Common myeloid progenitor, CD34-positive (primary cell): Measurements from ENCODE around the gene CTRL.

Source experiments
- CTCF ChIA-PET: fragments of 350-600 bp; sonication (Branson Sonifier 250); formaldehyde crosslinking; loops from one replicate; lab custom pipeline; 2021; ENCODE audit warnings: antibody characterized with exemption; lab: Charles Lee
- POLR2A ChIA-PET: fragments of 350-600 bp; sonication (Branson Sonifier 250); formaldehyde crosslinking; loops from one replicate; lab custom pipeline; 2021; ENCODE audit warnings: antibody characterized with exemption; lab: Charles Lee
- DNase-seq, 3 donors: peaks; one replicate each; pipeline versions ENCODE4 v3.0.0 to v3.0.0-alpha.2; 2013
- H3K27ac ChIP-seq, 2 experiments: 1 replicate in 1 of 2; 2 replicates in 1 of 2; pipeline ENCODE4 v1.7.0; 2013; ENCODE audit warnings: inconsistent platforms in 2 of 2, low read length in 2 of 2, mild to moderate bottlenecking in 2 of 2, low read depth in 1 of 2, moderate library complexity in 1 of 2; ENCODE audit not compliant: severe bottlenecking in 2 of 2, insufficient read depth in 1 of 2, poor library complexity in 1 of 2
- H3K27me3 ChIP-seq, 5 experiments: replicated peaks in 2 of 5; 1 replicate in 3 of 5; 2 replicates in 2 of 5; pipeline versions ENCODE4 v1.6.1 to v1.7.0; 2013; ENCODE audit warnings: low read length in 4 of 5, mild to moderate bottlenecking in 2 of 5, moderate library complexity in 2 of 5, inconsistent platforms in 1 of 5; ENCODE audit not compliant: insufficient read depth in 5 of 5, control insufficient read depth in 4 of 5
- H3K36me3 ChIP-seq, 4 experiments: 1 replicate in 2 of 4; 2 replicates in 2 of 4; pipeline versions ENCODE4 v1.6.1 to v1.7.0; 2013; ENCODE audit warnings: low read length in 3 of 4, control low read depth in 1 of 4, mild to moderate bottlenecking in 1 of 4; ENCODE audit not compliant: control insufficient read depth in 4 of 4, insufficient read depth in 4 of 4
- H3K4me1 ChIP-seq, 4 experiments: 1 replicate in 3 of 4; 2 replicates in 1 of 4; pipeline versions ENCODE4 v1.6.1 to v1.7.1; 2013; ENCODE audit warnings: low read length in 3 of 4, mild to moderate bottlenecking in 3 of 4, control low read depth in 1 of 4, inconsistent platforms in 1 of 4, moderate library complexity in 1 of 4; ENCODE audit not compliant: control insufficient read depth in 4 of 4, insufficient read depth in 4 of 4; ENCODE audit errors: control extremely low read depth in 1 of 4
- H3K4me3 ChIP-seq, 7 experiments: 1 replicate in 4 of 7; 2 replicates in 3 of 7; pipeline versions ENCODE4 v1.5.1 to v1.7.0; 2013; ENCODE audit warnings: mild to moderate bottlenecking in 7 of 7, low read length in 6 of 7, moderate library complexity in 6 of 7, inconsistent platforms in 2 of 7, low read depth in 2 of 7, control low read depth in 1 of 7; ENCODE audit not compliant: insufficient read depth in 4 of 7, control insufficient read depth in 1 of 7; ENCODE audit errors: extremely low read depth in 1 of 7
- H3K9me3 ChIP-seq, 5 experiments: 1 replicate in 4 of 5; 2 replicates in 1 of 5; pipeline versions ENCODE4 v1.6.1 to v1.7.1; 2013; ENCODE audit warnings: low read length in 4 of 5, mild to moderate bottlenecking in 2 of 5, inconsistent platforms in 1 of 5, low read depth in 1 of 5, moderate library complexity in 1 of 5; ENCODE audit not compliant: control insufficient read depth in 4 of 5, insufficient read depth in 2 of 5; ENCODE audit errors: control extremely low read depth in 1 of 5
- WGBS: methylation state at CpG from one replicate; pipeline ENCODE4 v1.1.5; 2013; ENCODE audit not compliant: insufficient coverage; 5-methylcytosine and 5-hydroxymethylcytosine counted together

The CTRL gene

GRCh38 chr16:67946128-67946569 lies 14.5 kb upstream of the CTRL start:
- POLR2A ChIA-PET, result interaction anchor here (1.0 kb wide), 1 partner anchor 9 kb away, joined by 4 read pairs; the partner anchor contains the start of gene PSMB10
- CTCF ChIA-PET, result interaction anchor here (0.8 to 2.3 kb wide), 7 partner anchors 17 to 101 kb away, joined by 3 to 6 read pairs (median 4); partner anchors contain the start of gene NRN1L
- Histone ChIP-seq H3K4me1 (peaks cover 0 to 7% (median 0%) of the 10 kb centered on the region in 4 experiments), H3K9me3 (no peaks in the 10 kb centered on the region), H3K27me3 (no peaks in the 10 kb centered on the region), H3K4me3 (no peak overlapping the region), H3K27ac (no peak overlapping the region), H3K36me3 (peaks cover 2 to 72% (median 26%) of the 10 kb centered on the region in 4 experiments)
- DNase-seq, result no peak
- 90% methylated on average over 12 of the region's 20 CpGs for WGBS

GRCh38 chr16:67945392-67945933 lies 13.8 kb upstream of the CTRL start:
- POLR2A ChIA-PET, result no interaction called here

GRCh38 chr16:67944690-67945391 lies 13.2 kb upstream of the CTRL start:
- CTCF ChIA-PET, result interaction anchor here (1.5 to 2.3 kb wide), 5 partner anchors 16 to 96 kb away, joined by 3 to 6 read pairs (median 4); partner anchors contain the start of gene NRN1L
- DNase-seq, result no peak
- Histone ChIP-seq H3K4me1 (peaks cover 0 to 12% (median 7%) of the 10 kb centered on the region in 4 experiments), H3K27ac (no peak overlapping the region), H3K27me3 (no peaks in the 10 kb centered on the region), H3K9me3 (no peaks in the 10 kb centered on the region), H3K4me3 (no peak overlapping the region), H3K36me3 (peaks cover 2 to 58% (median 24%) of the 10 kb centered on the region in 4 experiments)
- 98% methylated on average over 24 of the region's 24 CpGs for WGBS
- POLR2A ChIA-PET, result no interaction called here

More at GRCh38 chr16:67945392-67945933, 13.8 kb upstream of the CTRL start:
- no peak for DNase-seq
- CTCF ChIA-PET, result interaction anchor here (0.8 to 2.3 kb wide), 5 partner anchors 16 to 101 kb away, joined by 3 to 6 read pairs (median 4); partner anchors contain the start of gene NRN1L
- no peak overlapping the region for H3K4me3 ChIP-seq
- WGBS, result 99% methylated on average over 23 of the region's 24 CpGs
- H3K9me3 ChIP-seq, result no peaks in the 10 kb centered on the region
- no peaks in the 10 kb centered on the region for H3K27me3 ChIP-seq
- no peak overlapping the region for H3K27ac ChIP-seq
- peaks cover 2 to 65% (median 24%) of the 10 kb centered on the region in 4 experiments for H3K36me3 ChIP-seq
- peaks cover 0 to 7% (median under 1%) of the 10 kb centered on the region in 4 experiments for H3K4me1 ChIP-seq

GRCh38 chr16:67943619-67944504 lies 12.2 kb upstream of the CTRL start, which contains the start of gene LCAT:
Gene LCAT (minus strand): TSS chr16:67944120. CDS start chr16:67944101, 19 bp downstream.
- no peaks in the 10 kb centered on the region for H3K27me3 ChIP-seq
- no peak within 1 kb of the TSS for H3K27ac ChIP-seq
- peaks cover 2 to 52% (median 24%) of the 10 kb centered on the region in 4 experiments for H3K36me3 ChIP-seq
- no peak for DNase-seq
- ChIA-PET CTCF (interaction anchor here (1.2 to 2.3 kb wide), 7 partner anchors 7 to 97 kb away, joined by 3 to 6 read pairs (median 4); partner anchors contain the start of gene NRN1L), POLR2A (no interaction called here)
- peaks cover 0 to 16% (median 10%) of the 10 kb centered on the region in 4 experiments for H3K4me1 ChIP-seq
- H3K4me3 ChIP-seq, result no peak within 1 kb of the TSS
- WGBS, result 91% methylated on average over 20 of the region's 23 CpGs
- no peaks in the 10 kb centered on the region for H3K9me3 ChIP-seq

- no peaks in the 10 kb centered on the region for H3K27me3 ChIP-seq
- CTCF ChIA-PET, result interaction anchor here (1.2 to 1.7 kb wide), 6 partner anchors 8 to 96 kb away, joined by 3 to 4 read pairs (median 3); no protein-coding TSS in a partner anchor
- no peak for DNase-seq
- POLR2A ChIA-PET, result no interaction called here
- peaks cover 2 to 46% (median 22%) of the 10 kb centered on the region in 4 experiments for H3K36me3 ChIP-seq
- no peak overlapping the region for H3K27ac ChIP-seq
- no peaks in the 10 kb centered on the region for H3K9me3 ChIP-seq
- peaks cover 0 to 16% (median 10%) of the 10 kb centered on the region in 4 experiments for H3K4me1 ChIP-seq
- 100% methylated on average over 3 of the region's 6 CpGs for WGBS
- H3K4me3 ChIP-seq, result no peak overlapping the region
Observed at GRCh38 chr16:67943256-67943618, 11.6 kb upstream of the CTRL start.

- H3K4me3 ChIP-seq, result no peak overlapping the region
- WGBS, result 96% methylated on average over 21 of the region's 27 CpGs
- POLR2A ChIA-PET, result interaction anchor here (0.6 kb wide), 1 partner anchor 124 kb away, joined by 7 read pairs; no protein-coding TSS in a partner anchor
Observed at GRCh38 chr16:67942510-67943255, 11.0 kb upstream of the CTRL start.

More at GRCh38 chr16:67942510-67943255, 11.0 kb upstream of the CTRL start:
- H3K4me1 ChIP-seq, result peaks cover 0 to 16% (median 10%) of the 10 kb centered on the region in 4 experiments
- H3K27ac ChIP-seq, result no peak overlapping the region
- no peak for DNase-seq
- H3K9me3 ChIP-seq, result no peaks in the 10 kb centered on the region
- CTCF ChIA-PET, result interaction anchor here (0.8 to 2.6 kb wide), 20 partner anchors 8 to 285 kb away, joined by 3 to 10 read pairs (median 3); partner anchors contain the start of gene SLC12A4
- peaks cover 0 to 41% (median 18%) of the 10 kb centered on the region in 4 experiments for H3K36me3 ChIP-seq
- H3K27me3 ChIP-seq, result no peaks in the 10 kb centered on the region
